ENCODE data around the gene NPY.

The NPY gene

GRCh38 chr7:24318326-24318725 is 34.3 kb downstream of the NPY start:
- no peak for DNase-seq

GRCh38 chr7:24319209-24319608 is 35.2 kb downstream of the NPY start:
- no peak for DNase-seq

- no peak for DNase-seq
These were observed 40.0 kb downstream of the NPY start for GRCh38 chr7:24323961-24324480.

GRCh38 chr7:24325708-24326107 is 41.7 kb downstream of the NPY start:
- DNase-seq = no peak

GRCh38 chr7:24328050-24328449 is 44.1 kb downstream of the NPY start:
- DNase-seq = no peak

- DNase-seq = no peak
These were observed 44.9 kb downstream of the NPY start for GRCh38 chr7:24328894-24329293.

GRCh38 chr7:24334012-24334411 is 50.0 kb downstream of the NPY start:
- no peak for DNase-seq

GRCh38 chr7:24334627-24335026 is 50.6 kb downstream of the NPY start:
- no peak for DNase-seq

GRCh38 chr7:24336461-24336860 is 52.5 kb downstream of the NPY start:
- DNase-seq = peak; percentile 32 to 41

- no peak for DNase-seq
These were observed 53.2 kb downstream of the NPY start for GRCh38 chr7:24337180-24337579.

GRCh38 chr7:24339575-24339974 is 55.6 kb downstream of the NPY start:
- no peak for DNase-seq

GRCh38 chr7:24340727-24341126 is 56.7 kb downstream of the NPY start:
- DNase-seq = no peak

Data from activated T-cell treated with anti-CD3 and anti-CD28 coated beads, Interleukin-2, amount 50 U/mL, for 48 hours (primary cell).